HEK293 (cell line): ENCODE measurements around the gene SCFD1.

Source experiments
- CTCF ChIA-PET: fragments of 350-600 bp; formaldehyde crosslinking; extraction: SDS; loops from one replicate; lab custom pipeline; 2021; ENCODE audit warnings: antibody characterized with exemption; lab: Yijun Ruan, JAX
- POLR2A ChIA-PET: fragments of 300-600 bp; formaldehyde crosslinking; extraction: SDS; loops from one replicate; lab custom pipeline; 2020; ENCODE audit warnings: antibody characterized with exemption, inconsistent platforms; lab: Yijun Ruan, JAX
- H3K27ac ChIP-seq: fragments of 200-500 bp; sonication (Bioruptor generic); 2 replicates; pipeline ENCODE4 v1.5.1; 2014; ENCODE audit warnings: low read depth, low read length, control low read depth, inconsistent platforms; ENCODE audit errors: extremely low read depth
- H3K36me3 ChIP-seq, 2 experiments: fragments of 200-500 bp in 1 of 2; sonication (Bioruptor generic) in 1 of 2; 1 replicate in 1 of 2; 2 replicates in 1 of 2; pipeline ENCODE4 v1.5.1; 2014 to 2017; ENCODE audit warnings: inconsistent platforms in 2 of 2, low read length in 2 of 2; ENCODE audit not compliant: control insufficient read depth in 2 of 2, insufficient read depth in 1 of 2
- H3K4me1 ChIP-seq: fragments of 200-500 bp; sonication (Bioruptor generic); 2 replicates; pipeline ENCODE4 v1.5.1; 2014; ENCODE audit warnings: mild to moderate bottlenecking, low read length, inconsistent platforms; ENCODE audit not compliant: control insufficient read depth, insufficient read depth
- H3K4me3 ChIP-seq: 2 replicates; pipeline ENCODE4 v1.5.1; 2011; ENCODE audit warnings: low read depth, mild to moderate bottlenecking, control low read depth, low read length, moderate library complexity
- H3K9me3 ChIP-seq: fragments of 200-500 bp; sonication (Bioruptor generic); 2 replicates; pipeline ENCODE4 v1.5.1; 2014; ENCODE audit warnings: low read depth, low read length, inconsistent platforms; ENCODE audit not compliant: control insufficient read depth, insufficient read depth
- BCL11A ChIP-seq: fragments of 450-650 bp; formaldehyde crosslinking; IDR thresholded peaks from 2 replicates; pipeline ENCODE4 v1.5.1; 2016; ENCODE audit warnings: low read depth, missing biosample characterization, missing genetic modification characterization
- HOXD13 ChIP-seq: sonication (generic); formaldehyde crosslinking; IDR thresholded peaks from 2 replicates; pipeline ENCODE4 v1.8.0; 2022; ENCODE audit warnings: missing genetic modification reagents, borderline replicate concordance
- REPIN1 ChIP-seq: fragments of 450-650 bp; formaldehyde crosslinking; IDR thresholded peaks from 2 replicates; pipeline ENCODE4 v1.5.1; 2017; ENCODE audit warnings: missing biosample characterization, missing genetic modification characterization, low read depth
- SETDB1 ChIP-seq: IDR thresholded peaks from one replicate; pipeline ENCODE4 v1.6.1; 2017; ENCODE audit warnings: mild to moderate bottlenecking, low read length, moderate library complexity, mixed read lengths; ENCODE audit not compliant: insufficient read length
- ZBTB20 ChIP-seq: fragments of 450-650 bp; formaldehyde crosslinking; IDR thresholded peaks from 2 replicates; pipeline ENCODE4 v1.5.1; 2016; ENCODE audit warnings: missing biosample characterization, missing genetic modification characterization
- ZFHX2 ChIP-seq: fragments of 450-650 bp; formaldehyde crosslinking; conservative IDR thresholded peaks from 2 replicates; pipeline ENCODE4 v1.5.1; 2016; ENCODE audit warnings: missing biosample characterization, missing genetic modification characterization
- ZNF146 ChIP-seq: fragments of 450-650 bp; formaldehyde crosslinking; IDR thresholded peaks from 2 replicates; pipeline ENCODE4 v1.5.1; 2016; ENCODE audit warnings: missing biosample characterization, missing genetic modification characterization
- ZNF202 ChIP-seq: fragments of 450-650 bp; formaldehyde crosslinking; IDR thresholded peaks from 2 replicates; pipeline ENCODE4 v1.5.1; 2016; ENCODE audit warnings: missing biosample characterization, missing genetic modification characterization, borderline replicate concordance
- ZNF266 ChIP-seq: fragments of 450-650 bp; formaldehyde crosslinking; IDR thresholded peaks from 2 replicates; pipeline ENCODE4 v1.5.1; 2016; ENCODE audit warnings: missing biosample characterization, missing genetic modification characterization, low read depth
- ZNF274 ChIP-seq, 2 experiments: fragments of 200-500 bp in 1 of 2; fragments of 450-650 bp in 1 of 2; sonication (Bioruptor generic) in 1 of 2; formaldehyde crosslinking in 1 of 2; IDR thresholded peaks; 2 replicates each; pipeline versions ENCODE4 v1.5.1 to v1.6.1; 2014 to 2016; ENCODE audit warnings: borderline replicate concordance in 1 of 2, inconsistent platforms in 1 of 2, low read length in 1 of 2, missing biosample characterization in 1 of 2, missing genetic modification characterization in 1 of 2
- ZNF324 ChIP-seq: fragments of 450-650 bp; formaldehyde crosslinking; IDR thresholded peaks from 2 replicates; pipeline ENCODE4 v1.5.1; 2016; ENCODE audit warnings: missing biosample characterization, missing genetic modification characterization
- ZNF426 ChIP-seq: fragments of 450-650 bp; formaldehyde crosslinking; IDR thresholded peaks from 2 replicates; pipeline ENCODE4 v1.5.1; 2017; ENCODE audit warnings: missing biosample characterization, missing genetic modification characterization, mild to moderate bottlenecking, inconsistent platforms, moderate library complexity
- ZNF529 ChIP-seq: fragments of 450-650 bp; formaldehyde crosslinking; IDR thresholded peaks from 2 replicates; pipeline ENCODE4 v1.5.1; 2017; ENCODE audit warnings: missing genetic modification characterization, missing biosample characterization; ENCODE audit not compliant: insufficient replicate concordance
- ZNF548 ChIP-seq: fragments of 450-650 bp; formaldehyde crosslinking; IDR thresholded peaks from 2 replicates; pipeline ENCODE4 v1.5.1; 2016; ENCODE audit warnings: missing biosample characterization, missing genetic modification characterization
- ZNF561 ChIP-seq: fragments of 450-650 bp; IDR thresholded peaks from 2 replicates; pipeline ENCODE4 v1.5.1; 2018; ENCODE audit warnings: missing biosample characterization, missing genetic modification characterization, borderline replicate concordance
- ZNF677 ChIP-seq: fragments of 450-650 bp; IDR thresholded peaks from 2 replicates; pipeline ENCODE4 v1.5.0; 2018; ENCODE audit warnings: missing biosample characterization, mild to moderate bottlenecking, missing genetic modification characterization, moderate library complexity
- ZNF704 ChIP-seq: fragments of 450-650 bp; formaldehyde crosslinking; IDR thresholded peaks from 2 replicates; pipeline ENCODE4 v1.5.1; 2016; ENCODE audit warnings: missing biosample characterization, missing genetic modification characterization
- ZNF792 ChIP-seq: fragments of 450-650 bp; formaldehyde crosslinking; IDR thresholded peaks from 2 replicates; pipeline ENCODE4 v1.5.1; 2016; ENCODE audit warnings: missing biosample characterization, missing genetic modification characterization
- ZSCAN23 ChIP-seq: fragments of 450-650 bp; formaldehyde crosslinking; IDR thresholded peaks from 2 replicates; pipeline ENCODE4 v1.5.1; 2016; ENCODE audit warnings: missing biosample characterization, missing genetic modification characterization
- TF ChIP-seq, protein P1 (sequence below): fragments of 450-650 bp; formaldehyde crosslinking; IDR thresholded peaks from 2 replicates; pipeline ENCODE4 v1.5.1; 2016; ENCODE audit warnings: missing biosample characterization, missing genetic modification characterization
- TF ChIP-seq, protein P2 (sequence below): fragments of 450-650 bp; formaldehyde crosslinking; optimal IDR thresholded peaks from 2 replicates; pipeline ENCODE3; 2016; ENCODE audit warnings: missing biosample characterization, mild to moderate bottlenecking, missing genetic modification characterization
- TF ChIP-seq, protein P3 (sequence below): fragments of 450-650 bp; formaldehyde crosslinking; IDR thresholded peaks from 2 replicates; pipeline ENCODE4 v1.5.1; 2017; ENCODE audit warnings: missing biosample characterization, missing genetic modification characterization
- TF ChIP-seq, protein P4 (sequence below): fragments of 450-650 bp; formaldehyde crosslinking; IDR thresholded peaks from 2 replicates; pipeline ENCODE4; 2016; ENCODE audit warnings: missing biosample characterization, missing genetic modification characterization

Gene SCFD1

DNA sequence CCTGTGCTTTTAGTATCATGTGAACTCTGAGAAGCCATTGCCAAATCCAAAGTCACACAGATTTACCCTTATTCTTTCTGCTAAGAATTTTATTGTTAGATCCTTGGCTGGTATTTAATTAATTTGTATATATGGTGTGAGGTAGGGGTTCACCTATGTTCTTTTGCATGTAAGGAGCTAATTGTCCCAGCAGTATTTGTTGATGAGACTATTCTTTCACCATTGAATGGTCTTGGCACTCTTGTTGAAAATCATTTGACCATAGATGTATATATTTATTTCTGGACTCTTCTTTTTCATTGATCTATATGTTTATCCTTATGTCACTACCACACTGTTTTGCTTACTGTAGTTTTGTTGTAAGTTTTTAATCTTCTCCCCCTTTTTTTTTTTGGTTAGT is 36.9 kb upstream of the SCFD1 start:
- no peaks in the 10 kb centered on the region for H3K9me3 ChIP-seq
- no peaks in the 10 kb centered on the region for H3K4me1 ChIP-seq
- POLR2A ChIA-PET, result no interaction called here
- H3K36me3 ChIP-seq, result peaks cover 6 to 40% of the 10 kb centered on the region in 2 experiments
- CTCF ChIA-PET, result no interaction called here
- H3K27ac ChIP-seq, result no peak overlapping the region
- no peak overlapping the region for H3K4me3 ChIP-seq
- TF ChIP-seq SETDB1 (peak; percentile 82), BCL11A (tag by site-specific recombination) (no peak)
- TF ChIP-seq, all 188 proteins: peak for 1

GRCh38 chr14:30587141-30587540 is 35.0 kb upstream of the SCFD1 start:
- CTCF ChIA-PET, result no interaction called here
- POLR2A ChIA-PET, result no interaction called here
- TF ChIP-seq, protein P1, sequence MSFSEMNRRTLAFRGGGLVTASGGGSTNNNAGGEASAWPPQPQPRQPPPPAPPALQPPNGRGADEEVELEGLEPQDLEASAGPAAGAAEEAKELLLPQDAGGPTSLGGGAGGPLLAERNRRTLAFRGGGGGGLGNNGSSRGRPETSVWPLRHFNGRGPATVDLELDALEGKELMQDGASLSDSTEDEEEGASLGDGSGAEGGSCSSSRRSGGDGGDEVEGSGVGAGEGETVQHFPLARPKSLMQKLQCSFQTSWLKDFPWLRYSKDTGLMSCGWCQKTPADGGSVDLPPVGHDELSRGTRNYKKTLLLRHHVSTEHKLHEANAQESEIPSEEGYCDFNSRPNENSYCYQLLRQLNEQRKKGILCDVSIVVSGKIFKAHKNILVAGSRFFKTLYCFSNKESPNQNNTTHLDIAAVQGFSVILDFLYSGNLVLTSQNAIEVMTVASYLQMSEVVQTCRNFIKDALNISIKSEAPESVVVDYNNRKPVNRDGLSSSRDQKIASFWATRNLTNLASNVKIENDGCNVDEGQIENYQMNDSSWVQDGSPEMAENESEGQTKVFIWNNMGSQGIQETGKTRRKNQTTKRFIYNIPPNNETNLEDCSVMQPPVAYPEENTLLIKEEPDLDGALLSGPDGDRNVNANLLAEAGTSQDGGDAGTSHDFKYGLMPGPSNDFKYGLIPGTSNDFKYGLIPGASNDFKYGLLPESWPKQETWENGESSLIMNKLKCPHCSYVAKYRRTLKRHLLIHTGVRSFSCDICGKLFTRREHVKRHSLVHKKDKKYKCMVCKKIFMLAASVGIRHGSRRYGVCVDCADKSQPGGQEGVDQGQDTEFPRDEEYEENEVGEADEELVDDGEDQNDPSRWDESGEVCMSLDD, result no peak
- TF ChIP-seq ZNF202 (tag by site-specific recombination), result no peak
- no peak for TF ChIP-seq ZNF677 (tag by site-specific recombination)
- TF ChIP-seq, protein P2, sequence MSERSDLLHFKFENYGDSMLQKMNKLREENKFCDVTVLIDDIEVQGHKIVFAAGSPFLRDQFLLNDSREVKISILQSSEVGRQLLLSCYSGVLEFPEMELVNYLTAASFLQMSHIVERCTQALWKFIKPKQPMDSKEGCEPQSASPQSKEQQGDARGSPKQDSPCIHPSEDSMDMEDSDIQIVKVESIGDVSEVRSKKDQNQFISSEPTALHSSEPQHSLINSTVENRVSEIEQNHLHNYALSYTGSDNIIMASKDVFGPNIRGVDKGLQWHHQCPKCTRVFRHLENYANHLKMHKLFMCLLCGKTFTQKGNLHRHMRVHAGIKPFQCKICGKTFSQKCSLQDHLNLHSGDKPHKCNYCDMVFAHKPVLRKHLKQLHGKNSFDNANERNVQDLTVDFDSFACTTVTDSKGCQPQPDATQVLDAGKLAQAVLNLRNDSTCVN, result no peak

GRCh38 chr14:30588873-30589272 is 33.2 kb upstream of the SCFD1 start:
- Histone ChIP-seq H3K27ac (no peak overlapping the region), H3K36me3 (peaks cover 18 to 57% of the 10 kb centered on the region in 2 experiments; a peak in 2 of 3 replicates), H3K9me3 (no peaks in the 10 kb centered on the region), H3K4me3 (no peak overlapping the region), H3K4me1 (no peaks in the 10 kb centered on the region)
- POLR2A ChIA-PET, result no interaction called here
- CTCF ChIA-PET, result interaction anchor here (0.7 kb wide), 1 partner anchor 26 kb away, joined by 4 read pairs; no protein-coding TSS in a partner anchor
- TF ChIP-seq ZNF324 (tag by site-specific recombination) (no peak), ZFHX2 (tag by site-specific recombination) (no peak), ZNF529 (tag by site-specific recombination) (no peak), HOXD13 (CRISPR knock-in tag) (no peak), ZSCAN23 (no peak), ZBTB20 (tag by site-specific recombination) (no peak), REPIN1 (tag by site-specific recombination) (no peak), ZNF266 (tag by site-specific recombination) (no peak), ZNF561 (no peak), ZNF274 (IDR thresholded peaks at IDR 0.05; ENCODE audit: low read length) (no peak), ZNF274 (tag by site-specific recombination; IDR thresholded peaks at IDR 0.05; ENCODE audit: borderline replicate concordance) (no peak), ZNF704 (no peak), ZNF146 (tag by site-specific recombination) (no peak), ZNF426 (no peak), ZNF792 (tag by site-specific recombination) (no peak), ZNF548 (no peak)
- TF ChIP-seq, protein P3, sequence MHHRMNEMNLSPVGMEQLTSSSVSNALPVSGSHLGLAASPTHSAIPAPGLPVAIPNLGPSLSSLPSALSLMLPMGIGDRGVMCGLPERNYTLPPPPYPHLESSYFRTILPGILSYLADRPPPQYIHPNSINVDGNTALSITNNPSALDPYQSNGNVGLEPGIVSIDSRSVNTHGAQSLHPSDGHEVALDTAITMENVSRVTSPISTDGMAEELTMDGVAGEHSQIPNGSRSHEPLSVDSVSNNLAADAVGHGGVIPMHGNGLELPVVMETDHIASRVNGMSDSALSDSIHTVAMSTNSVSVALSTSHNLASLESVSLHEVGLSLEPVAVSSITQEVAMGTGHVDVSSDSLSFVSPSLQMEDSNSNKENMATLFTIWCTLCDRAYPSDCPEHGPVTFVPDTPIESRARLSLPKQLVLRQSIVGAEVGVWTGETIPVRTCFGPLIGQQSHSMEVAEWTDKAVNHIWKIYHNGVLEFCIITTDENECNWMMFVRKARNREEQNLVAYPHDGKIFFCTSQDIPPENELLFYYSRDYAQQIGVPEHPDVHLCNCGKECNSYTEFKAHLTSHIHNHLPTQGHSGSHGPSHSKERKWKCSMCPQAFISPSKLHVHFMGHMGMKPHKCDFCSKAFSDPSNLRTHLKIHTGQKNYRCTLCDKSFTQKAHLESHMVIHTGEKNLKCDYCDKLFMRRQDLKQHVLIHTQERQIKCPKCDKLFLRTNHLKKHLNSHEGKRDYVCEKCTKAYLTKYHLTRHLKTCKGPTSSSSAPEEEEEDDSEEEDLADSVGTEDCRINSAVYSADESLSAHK (tag by site-specific recombination), result no peak
- TF ChIP-seq, protein P4, sequence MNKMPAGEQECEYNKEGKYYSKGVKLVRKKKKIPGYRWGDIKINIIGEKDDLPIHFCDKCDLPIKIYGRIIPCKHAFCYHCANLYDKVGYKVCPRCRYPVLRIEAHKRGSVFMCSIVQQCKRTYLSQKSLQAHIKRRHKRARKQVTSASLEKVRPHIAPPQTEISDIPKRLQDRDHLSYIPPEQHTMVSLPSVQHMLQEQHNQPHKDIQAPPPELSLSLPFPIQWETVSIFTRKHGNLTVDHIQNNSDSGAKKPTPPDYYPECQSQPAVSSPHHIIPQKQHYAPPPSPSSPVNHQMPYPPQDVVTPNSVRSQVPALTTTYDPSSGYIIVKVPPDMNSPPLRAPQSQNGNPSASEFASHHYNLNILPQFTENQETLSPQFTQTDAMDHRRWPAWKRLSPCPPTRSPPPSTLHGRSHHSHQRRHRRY (tag by site-specific recombination), result no peak

More at GRCh38 chr14:30587141-30587540, 35.0 kb upstream of the SCFD1 start:
- H3K4me3 ChIP-seq, result no peak overlapping the region
- peaks cover 6 to 57% of the 10 kb centered on the region in 2 experiments; a peak in 2 of 3 replicates for H3K36me3 ChIP-seq
- no peaks in the 10 kb centered on the region for H3K4me1 ChIP-seq
- no peak overlapping the region for H3K27ac ChIP-seq
- H3K9me3 ChIP-seq, result no peaks in the 10 kb centered on the region
